CD4-positive, alpha-beta T cell (primary cell): ENCODE results near the gene BLCAP. TPM values are rescaled to one million over a fixed set of nuclear protein-coding genes. Genes with fewer than 3 reads are reported as not detected.

Experiments
- ATAC-seq: fragments of 200-7000 bp; cut with Tn5 transposase; one replicate; pipeline ENCODE4 v1.10.0; 2022; ENCODE audit warnings: mild to moderate bottlenecking; ENCODE audit not compliant: poor library complexity
- CTCF ChIA-PET: fragments of 350-600 bp; sonication (Branson Sonifier 250); formaldehyde crosslinking; loops from one replicate; lab custom pipeline; 2021; ENCODE audit warnings: antibody characterized with exemption, inconsistent platforms; lab: Charles Lee
- POLR2A ChIA-PET: fragments of 350-600 bp; sonication (Branson Sonifier 250); formaldehyde crosslinking; loops from one replicate; lab custom pipeline; 2021; ENCODE audit warnings: antibody characterized with exemption, inconsistent platforms; lab: Charles Lee
- DNase-seq, 14 experiments: peaks; one replicate each; pipeline ENCODE4 v3.0.0-alpha.2; 2013 to 2020; ENCODE audit warnings: mixed read lengths in 2 of 14
- H3K27ac ChIP-seq, 2 donors: one replicate each; pipeline versions ENCODE4 v1.5.1 to v1.7.0; 2013; ENCODE audit warnings: low read length in 2 of 2, low read depth in 1 of 2, mild to moderate bottlenecking in 1 of 2
- H3K27me3 ChIP-seq, 2 experiments: 1 replicate in 1 of 2; 2 replicates in 1 of 2; pipeline versions ENCODE4 v1.6.1 to v1.7.0; 2013; ENCODE audit warnings: low read length in 2 of 2, control low read depth in 1 of 2, mild to moderate bottlenecking in 1 of 2, moderate library complexity in 1 of 2; ENCODE audit not compliant: insufficient read depth in 2 of 2, control insufficient read depth in 1 of 2
- H3K36me3 ChIP-seq: one replicate; pipeline ENCODE4 v1.6.1; 2013; ENCODE audit warnings: low read length, control low read depth; ENCODE audit not compliant: insufficient read depth
- H3K4me1 ChIP-seq: one replicate; pipeline ENCODE4 v1.6.1; 2013; ENCODE audit warnings: low read length, control low read depth; ENCODE audit not compliant: insufficient read depth
- H3K4me3 ChIP-seq: one replicate; pipeline ENCODE4 v1.5.1; 2013; ENCODE audit warnings: mild to moderate bottlenecking, low read length, moderate library complexity
- H3K9me3 ChIP-seq, 2 experiments: 1 replicate in 1 of 2; 2 replicates in 1 of 2; pipeline versions ENCODE4 v1.6.1 to v1.7.0; 2013; ENCODE audit warnings: low read length in 2 of 2, mild to moderate bottlenecking in 2 of 2, control low read depth in 1 of 2, moderate library complexity in 1 of 2; ENCODE audit not compliant: control insufficient read depth in 1 of 2, insufficient read depth in 1 of 2
- H3K27ac Mint-ChIP-seq: one replicate; pipeline ENCODE4 v1.8.0; 2020; ENCODE audit warnings: mixed read lengths
- H3K27me3 Mint-ChIP-seq: one replicate; pipeline ENCODE4 v1.8.0; 2021; ENCODE audit warnings: mixed read lengths
- H3K36me3 Mint-ChIP-seq: one replicate; pipeline ENCODE4 v1.8.0; 2021; ENCODE audit warnings: low read depth, mixed read lengths
- H3K4me1 Mint-ChIP-seq: one replicate; pipeline ENCODE4 v1.8.0; 2021; ENCODE audit warnings: low read depth, mixed read lengths
- H3K4me3 Mint-ChIP-seq: one replicate; pipeline ENCODE4 v1.8.0; 2020; ENCODE audit warnings: mild to moderate bottlenecking, mixed read lengths
- H3K9me3 Mint-ChIP-seq: one replicate; pipeline ENCODE4 v1.8.0; 2020; ENCODE audit warnings: mixed read lengths
- CTCF ChIP-seq: fragments of 200-600 bp; IDR thresholded peaks from one replicate; pipeline ENCODE4 v1.8.0; 2022; ENCODE audit warnings: antibody characterized with exemption, mild to moderate bottlenecking
- intact Hi-C, 2 experiments: fragments of 100-400 bp; cut with DNase I in 1 of 2; cut with micrococcal nuclease in 1 of 2; formaldehyde crosslinking; loops; one replicate each; pipeline versions ENCODE4 v1.15.1 to v1.9.0; 2023 to 2025; cut with DNase I, micrococcal nuclease
- total RNA-seq, 174 experiments: library from RNA in 2 of 174; stranded (reverse) in 2 of 174; gene quantifications; one replicate each; pipeline ENCODE4 v1.2.3 and lab custom pipeline; 2021 to 2026

The BLCAP gene
- total RNA-seq, 2 experiments from 2014 or later: 59.4 to 60.1 TPM

- ChIA-PET CTCF (no interaction called here), POLR2A (no interaction called here)
- Histone ChIP-seq H3K9me3 (no peaks in the 10 kb centered on the region), H3K27ac (no peak overlapping the region), H3K36me3 (no peaks in the 10 kb centered on the region), H3K27me3 (peaks cover 0 to 5% of the 10 kb centered on the region in 2 experiments), H3K4me3 (no peak overlapping the region), H3K4me1 (no peaks in the 10 kb centered on the region)
- TF ChIP-seq CTCF: no peak
- intact Hi-C loops: no loop called here
- Mint-ChIP-seq H3K9me3 (no peaks in the 10 kb centered on the region), H3K27ac (no peak overlapping the region), H3K4me3 (no peak overlapping the region), H3K36me3 (no peaks in the 10 kb centered on the region), H3K27me3 (peaks cover 12% of the 10 kb centered on the region), H3K4me1 (no peaks in the 10 kb centered on the region)
- ATAC-seq (no peak), DNase-seq (no peak)
These were observed 17.8 kb upstream of the BLCAP start for GRCh38 chr20:37545516-37545915.

- Mint-ChIP-seq H3K4me3 (no peak overlapping the region), H3K4me1 (no peaks in the 10 kb centered on the region), H3K9me3 (no peaks in the 10 kb centered on the region), H3K27me3 (peaks cover 18% of the 10 kb centered on the region), H3K36me3 (no peaks in the 10 kb centered on the region), H3K27ac (no peak overlapping the region)
- no peak overlapping the region for H3K27ac ChIP-seq
- no peak for TF ChIP-seq CTCF
- no peaks in the 10 kb centered on the region for H3K4me1 ChIP-seq
- no peak overlapping the region for H3K4me3 ChIP-seq
- intact Hi-C loops: no loop called here
- peaks cover 0 to 5% of the 10 kb centered on the region in 2 experiments for H3K27me3 ChIP-seq
- POLR2A ChIA-PET: no interaction called here
- ATAC-seq (no peak), DNase-seq (no peak)
- CTCF ChIA-PET: no interaction called here
- H3K36me3 ChIP-seq: no peaks in the 10 kb centered on the region
- H3K9me3 ChIP-seq: no peaks in the 10 kb centered on the region
These were observed 16.7 kb upstream of the BLCAP start for GRCh38 chr20:37544386-37544785.

GRCh38 chr20:37543828-37544227, 16.2 kb upstream of the BLCAP start:
- DNase-seq (no peak), ATAC-seq (no peak)
- no peaks in the 10 kb centered on the region for H3K9me3 Mint-ChIP-seq
- no peaks in the 10 kb centered on the region for H3K36me3 Mint-ChIP-seq
- intact Hi-C loops: no loop called here
- no peak overlapping the region for H3K4me3 Mint-ChIP-seq
- H3K36me3 ChIP-seq: no peaks in the 10 kb centered on the region
- POLR2A ChIA-PET: no interaction called here
- H3K27me3 Mint-ChIP-seq: peaks cover 23% of the 10 kb centered on the region
- H3K4me3 ChIP-seq: no peak overlapping the region
- H3K27me3 ChIP-seq: peaks cover 0 to 5% of the 10 kb centered on the region in 2 experiments
- TF ChIP-seq CTCF: no peak
- no peak overlapping the region for H3K27ac ChIP-seq
- no peaks in the 10 kb centered on the region for H3K9me3 ChIP-seq
- CTCF ChIA-PET: no interaction called here
- no peak overlapping the region for H3K27ac Mint-ChIP-seq
- no peaks in the 10 kb centered on the region for H3K4me1 Mint-ChIP-seq
- no peaks in the 10 kb centered on the region for H3K4me1 ChIP-seq
